ENCODE data around the gene TMEM229A. TPM values are rescaled to one million over a fixed set of nuclear protein-coding genes. Genes with fewer than 3 reads are reported as not detected.

TMEM229A gene
- total RNA-seq (2011; cell fraction: chromatin; rRNA removed; ENCODE audit: low replicate concordance): not detected in 2 replicates
- not detected in 2 replicates for total RNA-seq (2011; cell fraction: nucleolus; rRNA removed)
- total RNA-seq (2011; cell fraction: nucleoplasm; rRNA removed): not detected in 2 replicates
- total RNA-seq (2014; rRNA removed): not detected in 2 replicates
- not detected in 2 replicates for total RNA-seq (2014; rRNA removed; fragmentation: Illumina TruSeq; extraction: Trizol)
- not detected in 2 replicates for total RNA-seq (2015; rRNA removed; fragmentation: Illumina TruSeq; extraction: Trizol)
- not detected in 2 replicates for total RNA-seq (2021)
- polyA plus RNA-seq (2011; rRNA removed): not detected in 2 replicates
- polyA plus RNA-seq (2011; cell fraction: cytosol; rRNA removed): not detected in 2 replicates
- not detected in 2 replicates for polyA plus RNA-seq (2011; cell fraction: nucleus; rRNA removed)
- polyA plus RNA-seq (2012): not detected in 2 replicates
- polyA plus RNA-seq (2014; fragmentation: Illumina TruSeq; extraction: Trizol): not detected in 2 replicates
- polyA plus RNA-seq (2014; fragmentation: Nextera tagmentation; extraction: Ambion mirVana): not detected
- not detected in 2 replicates for polyA plus RNA-seq (2014; rRNA removed)
- polyA minus RNA-seq (2011; rRNA and poly(A)+ RNA removed): not detected in 2 replicates
- not detected in 2 replicates for polyA minus RNA-seq (2011; cell fraction: cytosol; rRNA and poly(A)+ RNA removed)
- not detected in 2 replicates for polyA minus RNA-seq (2011; cell fraction: nucleus; rRNA and poly(A)+ RNA removed)
- not detected for Bru-seq, nascent RNA
- not detected for BruChase-seq, experiment 1, labeled RNA remaining after a 2-hour chase
- not detected for BruChase-seq, experiment 2, labeled RNA remaining after a 6-hour chase
- long read RNA-seq, experiment 1: 0 reads
- long read RNA-seq, experiment 2: 0 reads
- long read RNA-seq, experiment 3: 0 reads

DNA sequence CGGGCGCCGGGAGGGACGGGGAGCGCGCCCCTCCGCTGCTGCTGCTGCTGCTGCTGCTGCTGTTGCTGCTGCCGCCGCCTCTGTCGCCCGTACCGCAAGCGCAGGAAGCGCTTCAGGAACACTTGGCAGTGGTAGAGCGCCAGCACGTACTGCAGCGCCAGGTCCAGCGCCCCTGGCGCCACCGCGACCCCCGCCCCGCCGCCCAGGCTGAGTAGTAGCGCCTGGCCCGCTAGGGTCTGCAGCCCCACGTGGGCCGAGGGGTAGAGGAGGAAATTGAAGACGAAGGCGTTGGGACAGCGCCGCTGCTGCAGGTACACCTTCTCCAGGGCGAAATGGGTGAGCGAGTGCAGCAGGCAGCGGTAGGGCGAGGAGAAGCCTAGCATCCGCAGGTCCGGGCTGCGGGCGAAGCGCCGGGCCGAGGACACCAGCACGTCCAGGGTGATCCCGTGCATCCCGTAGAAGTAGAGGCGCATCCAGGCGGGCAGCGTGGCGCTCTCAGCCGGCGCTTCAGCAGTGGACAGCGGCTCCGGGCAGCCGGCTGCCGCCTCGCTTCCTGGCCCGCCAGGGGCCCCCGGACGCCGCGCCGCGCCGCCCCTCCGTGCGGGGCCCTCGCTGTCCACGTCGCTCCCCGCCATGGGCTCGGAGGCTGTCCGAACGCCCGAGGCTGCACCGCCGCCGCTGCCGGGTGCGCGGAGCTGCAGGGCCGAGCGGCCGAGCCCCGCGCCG, at the start of gene TMEM229A:
Gene TMEM229A (minus strand): TSS at position 699 of the 726 bp plus-strand sequence. CDS start 64 bp downstream, at position 635.
- in situ Hi-C loops (cut with MboI): no loop called here
- no peak for DNase-seq (ENCODE audit: extremely low read depth in 1 of 4, low spot score in 3 of 4)
- no peak for FAIRE-seq
- H3K27ac ChIP-seq (ENCODE audit: extremely low read depth, low read depth, low read length): no peak within 1 kb of the TSS
- no peaks in the 10 kb centered on the region for H3K79me2 ChIP-seq (ENCODE audit: control insufficient read depth, insufficient read depth, low read length)
- H2AFZ ChIP-seq (ENCODE audit: low read depth, low read length): no peak within 1 kb of the TSS
- WGBS (ENCODE audit: insufficient coverage, low coverage, missing lambda C conversion rate): 18% methylated on average over 71 of the region's 87 CpGs
- H3K4me3 ChIP-seq: no peak within 1 kb of the TSS
- peaks cover 0 to 12% of the 10 kb centered on the region in 2 experiments; a peak in 1 of 5 replicates for H3K27me3 ChIP-seq (ENCODE audit: control insufficient read depth in 2 of 2, insufficient read depth in 2 of 2, low read length in 2 of 2)
- no peak within 1 kb of the TSS for H3K4me2 ChIP-seq (ENCODE audit: insufficient read depth, low read length)
- no peaks in the 10 kb centered on the region for H3K9me1 ChIP-seq (ENCODE audit: control insufficient read depth, insufficient read depth, low read length)
- CTCF ChIA-PET (ENCODE audit: low intra/inter-chr PET ratio): no interaction called here
- no TSS peak for BruUV-seq (replicated peaks)
- H4K20me1 ChIP-seq (replicated peaks; ENCODE audit: control insufficient read depth, insufficient read depth, low read length): no peaks in the 10 kb centered on the region
- intact Hi-C loops (cut with micrococcal nuclease): no loop called here
- H3K9me3 ChIP-seq (replicated peaks; ENCODE audit: control insufficient read depth, insufficient read depth, low read depth, low read length): no peaks in the 10 kb centered on the region
- no peaks in the 10 kb centered on the region for H3K36me3 ChIP-seq (ENCODE audit: control insufficient read depth, insufficient read depth, low read length)
- H3K9ac ChIP-seq (ENCODE audit: insufficient read depth in 1 of 2, low read depth in 2 of 2, low read length in 2 of 2): no peak within 1 kb of the TSS
- POLR2A ChIA-PET: interaction anchor here (0.5 kb wide), 1 partner anchor 1243 kb away, joined by 3 read pairs; no protein-coding TSS in a partner anchor
- no peak; the same call in 1 of the 3 replicates for ATAC-seq
- H3K4me1 ChIP-seq (replicated peaks in 1 of 2; ENCODE audit: control insufficient read depth in 2 of 2, insufficient read depth in 2 of 2, low read length in 2 of 2): peaks cover 0 to 7% of the 10 kb centered on the region in 2 experiments; a peak in 1 of 5 replicates
- TF ChIP-seq BRCA1 (IDR thresholded peaks at IDR 0.05) (no peak), BRCA1 (CRISPR knock-in tag; IDR thresholded peaks at IDR 0.05) (no peak), RHOXF2B (CRISPR knock-in tag; conservative IDR thresholded peaks at IDR 0.05) (no peak), ETV1 (tag; conservative IDR thresholded peaks at IDR 0.05; ENCODE audit: low read depth) (no peak), PCBP1 (IDR thresholded peaks at IDR 0.05; ENCODE audit: low read depth, low read length, poor library complexity, severe bottlenecking) (peak; percentile 22), CBFB (CRISPR knock-in tag; IDR thresholded peaks at IDR 0.05) (no peak), BACH1 (tag; IDR thresholded peaks at IDR 0.05) (no peak), PPARD (CRISPR knock-in tag; IDR thresholded peaks at IDR 0.05) (no peak)
- TF ChIP-seq, protein P1, sequence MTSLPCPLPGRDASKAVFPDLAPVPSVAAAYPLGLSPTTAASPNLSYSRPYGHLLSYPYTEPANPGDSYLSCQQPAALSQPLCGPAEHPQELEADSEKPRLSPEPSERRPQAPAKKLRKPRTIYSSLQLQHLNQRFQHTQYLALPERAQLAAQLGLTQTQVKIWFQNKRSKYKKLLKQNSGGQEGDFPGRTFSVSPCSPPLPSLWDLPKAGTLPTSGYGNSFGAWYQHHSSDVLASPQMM (CRISPR knock-in tag; IDR thresholded peaks at IDR 0.05): no peak
- TF ChIP-seq, protein P2, sequence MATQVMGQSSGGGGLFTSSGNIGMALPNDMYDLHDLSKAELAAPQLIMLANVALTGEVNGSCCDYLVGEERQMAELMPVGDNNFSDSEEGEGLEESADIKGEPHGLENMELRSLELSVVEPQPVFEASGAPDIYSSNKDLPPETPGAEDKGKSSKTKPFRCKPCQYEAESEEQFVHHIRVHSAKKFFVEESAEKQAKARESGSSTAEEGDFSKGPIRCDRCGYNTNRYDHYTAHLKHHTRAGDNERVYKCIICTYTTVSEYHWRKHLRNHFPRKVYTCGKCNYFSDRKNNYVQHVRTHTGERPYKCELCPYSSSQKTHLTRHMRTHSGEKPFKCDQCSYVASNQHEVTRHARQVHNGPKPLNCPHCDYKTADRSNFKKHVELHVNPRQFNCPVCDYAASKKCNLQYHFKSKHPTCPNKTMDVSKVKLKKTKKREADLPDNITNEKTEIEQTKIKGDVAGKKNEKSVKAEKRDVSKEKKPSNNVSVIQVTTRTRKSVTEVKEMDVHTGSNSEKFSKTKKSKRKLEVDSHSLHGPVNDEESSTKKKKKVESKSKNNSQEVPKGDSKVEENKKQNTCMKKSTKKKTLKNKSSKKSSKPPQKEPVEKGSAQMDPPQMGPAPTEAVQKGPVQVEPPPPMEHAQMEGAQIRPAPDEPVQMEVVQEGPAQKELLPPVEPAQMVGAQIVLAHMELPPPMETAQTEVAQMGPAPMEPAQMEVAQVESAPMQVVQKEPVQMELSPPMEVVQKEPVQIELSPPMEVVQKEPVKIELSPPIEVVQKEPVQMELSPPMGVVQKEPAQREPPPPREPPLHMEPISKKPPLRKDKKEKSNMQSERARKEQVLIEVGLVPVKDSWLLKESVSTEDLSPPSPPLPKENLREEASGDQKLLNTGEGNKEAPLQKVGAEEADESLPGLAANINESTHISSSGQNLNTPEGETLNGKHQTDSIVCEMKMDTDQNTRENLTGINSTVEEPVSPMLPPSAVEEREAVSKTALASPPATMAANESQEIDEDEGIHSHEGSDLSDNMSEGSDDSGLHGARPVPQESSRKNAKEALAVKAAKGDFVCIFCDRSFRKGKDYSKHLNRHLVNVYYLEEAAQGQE (IDR thresholded peaks at IDR 0.05; ENCODE audit: borderline replicate concordance): 0 out of 2 replicates have a peak, but pooled peaks have one; percentile 15
- TF ChIP-seq, protein P2 (CRISPR knock-in tag; IDR thresholded peaks at IDR 0.05; ENCODE audit: low read depth): no peak
